Neuronal stem cell (in vitro differentiated cells): ENCODE results near the gene GRWD1.
A peak's percentile ranks its signal among the peaks of the same experiment; 100 is the strongest.

Experiments used
- DNase-seq: peaks from one replicate; pipeline ENCODE4 v3.0.0-alpha.2; 2013; ENCODE audit warnings: low spot score
- H2AFZ ChIP-seq: one replicate; pipeline ENCODE4 v1.6.1; 2013; ENCODE audit warnings: mild to moderate bottlenecking, low read length, inconsistent platforms
- H2AK5ac ChIP-seq: 2 replicates; pipeline ENCODE4 v1.6.1; 2013; ENCODE audit warnings: low read depth, mild to moderate bottlenecking, inconsistent platforms, low read length, moderate library complexity, mixed read lengths
- H2BK120ac ChIP-seq: 2 replicates; pipeline ENCODE4 v1.6.1; 2013; ENCODE audit warnings: low read depth, mild to moderate bottlenecking, inconsistent platforms, low read length, moderate library complexity, mixed read lengths
- H2BK12ac ChIP-seq: one replicate; pipeline ENCODE4 v1.6.1; 2013; ENCODE audit warnings: low read length, inconsistent platforms
- H2BK15ac ChIP-seq: 2 replicates; pipeline ENCODE4 v1.6.1; 2013; ENCODE audit warnings: mild to moderate bottlenecking, low read length, inconsistent platforms, mixed read lengths
- H2BK5ac ChIP-seq: one replicate; pipeline ENCODE4 v1.6.1; 2013; ENCODE audit warnings: inconsistent platforms, mild to moderate bottlenecking, low read length, moderate library complexity
- H3K14ac ChIP-seq: one replicate; pipeline ENCODE4 v1.6.1; 2013; ENCODE audit warnings: low read length, inconsistent platforms
- H3K18ac ChIP-seq: 2 replicates; pipeline ENCODE4 v1.6.1; 2013; ENCODE audit warnings: low read length, inconsistent platforms
- H3K23ac ChIP-seq: 2 replicates; pipeline ENCODE4 v1.6.1; 2013; ENCODE audit warnings: low read depth, mild to moderate bottlenecking, mixed read lengths, low read length, inconsistent platforms; ENCODE audit not compliant: poor library complexity
- H3K27ac ChIP-seq: replicated peaks from 3 replicates; pipeline ENCODE4 v1.5.1; 2013; ENCODE audit warnings: low read length, inconsistent platforms
- H3K27me3 ChIP-seq, 3 experiments: 2 replicates each; pipeline ENCODE4 v1.6.1; 2013; ENCODE audit warnings: low read length in 3 of 3, mild to moderate bottlenecking in 2 of 3, inconsistent platforms in 1 of 3, low read depth in 1 of 3, mixed read lengths in 1 of 3, moderate library complexity in 1 of 3; ENCODE audit not compliant: control insufficient read depth in 3 of 3, insufficient read depth in 3 of 3
- H3K36me3 ChIP-seq, 2 donors: replicated peaks in 1 of 2; 2 replicates each; pipeline ENCODE4 v1.6.1; 2013; ENCODE audit warnings: low read length in 2 of 2; ENCODE audit not compliant: control insufficient read depth in 2 of 2, insufficient read depth in 2 of 2
- H3K4ac ChIP-seq: 2 replicates; pipeline ENCODE4 v1.6.1; 2013; ENCODE audit warnings: inconsistent platforms, mild to moderate bottlenecking, low read length, moderate library complexity
- H3K4me1 ChIP-seq, 2 donors: 1 replicate in 1 of 2; 2 replicates in 1 of 2; pipeline ENCODE4 v1.6.1; 2013; ENCODE audit warnings: low read length in 2 of 2, low read depth in 1 of 2; ENCODE audit not compliant: control insufficient read depth in 2 of 2, insufficient read depth in 1 of 2
- H3K4me2 ChIP-seq: one replicate; pipeline ENCODE4 v1.6.1; 2013; ENCODE audit warnings: mild to moderate bottlenecking, low read length, inconsistent platforms; ENCODE audit not compliant: insufficient read depth, poor library complexity, severe bottlenecking
- H3K4me3 ChIP-seq, 2 donors: 2 replicates each; pipeline ENCODE4 v1.5.1; 2013; ENCODE audit warnings: low read length in 2 of 2, mild to moderate bottlenecking in 2 of 2, inconsistent platforms in 1 of 2, moderate library complexity in 1 of 2
- H3K79me1 ChIP-seq: one replicate; pipeline ENCODE4 v1.6.1; 2013; ENCODE audit warnings: low read depth, mild to moderate bottlenecking, inconsistent platforms, low read length, moderate library complexity
- H3K9ac ChIP-seq: one replicate; pipeline ENCODE4 v1.6.1; 2013; ENCODE audit warnings: mild to moderate bottlenecking, low read depth, low read length, inconsistent platforms; ENCODE audit not compliant: poor library complexity
- H3K9me3 ChIP-seq, 2 donors: replicated peaks in 1 of 2; 2 replicates each; pipeline versions ENCODE3 to v1.6.1; 2013; ENCODE audit warnings: low read length in 2 of 2, mild to moderate bottlenecking in 2 of 2, inconsistent platforms in 1 of 2, low read depth in 1 of 2, mixed read lengths in 1 of 2, moderate library complexity in 1 of 2; ENCODE audit not compliant: control insufficient read depth in 2 of 2, insufficient read depth in 1 of 2
- H4K8ac ChIP-seq: one replicate; pipeline ENCODE4 v1.6.1; 2013; ENCODE audit warnings: low read depth, mild to moderate bottlenecking, inconsistent platforms, low read length, moderate library complexity
- H4K91ac ChIP-seq: one replicate; pipeline ENCODE4 v1.6.1; 2013; ENCODE audit warnings: low read length, low read depth, mild to moderate bottlenecking, inconsistent platforms; ENCODE audit not compliant: poor library complexity
- WGBS, 2 donors: extraction: QIAGEN DNeasy Blood & Tissue Kit; methylation state at CpG; one replicate each; pipeline ENCODE4 v1.1.7; 2013; ENCODE audit warnings: missing lambda C conversion rate in 2 of 2, mixed read lengths in 1 of 2; ENCODE audit not compliant: insufficient read length in 2 of 2, insufficient replicate concordance in 1 of 2; ENCODE audit errors: extremely low coverage in 2 of 2; 5-methylcytosine and 5-hydroxymethylcytosine counted together

The GRWD1 gene

DNA sequence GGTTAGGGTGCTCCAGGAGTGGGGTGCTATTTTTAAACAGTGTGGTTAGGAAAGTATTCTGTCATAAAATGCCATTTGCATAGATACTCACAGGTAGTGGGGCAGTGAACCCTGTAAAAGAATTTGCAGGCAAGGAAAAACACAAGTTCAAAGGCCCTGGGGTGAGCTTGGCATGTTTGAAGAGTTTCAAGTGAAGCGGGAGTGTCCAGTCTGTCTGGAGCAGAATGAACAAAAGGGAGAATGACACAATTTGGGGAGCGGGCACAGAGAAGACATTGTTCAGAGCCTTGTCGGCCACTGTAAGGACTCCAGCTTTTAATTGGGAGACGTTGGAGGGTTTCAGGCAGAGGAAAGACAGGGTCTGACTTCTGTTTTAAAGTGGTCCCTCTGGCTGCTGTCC, 2.8 kb downstream of the GRWD1 start:
- H2AK5ac ChIP-seq: no peak overlapping the region
- H4K91ac ChIP-seq: no peak overlapping the region
- no peak overlapping the region for H3K14ac ChIP-seq
- H2BK12ac ChIP-seq: no peak overlapping the region
- no peak overlapping the region for H3K4ac ChIP-seq
- no peak overlapping the region for H2BK5ac ChIP-seq
- no peak for DNase-seq
- H2AFZ ChIP-seq: no peak overlapping the region
- H2BK120ac ChIP-seq: no peak overlapping the region
- H3K4me2 ChIP-seq: no peak overlapping the region
- H3K9me3 ChIP-seq: peaks cover 0 to 3% of the 10 kb centered on the region in 2 donors
- no peak overlapping the region for H2BK15ac ChIP-seq
- no peaks in the 10 kb centered on the region for H3K27me3 ChIP-seq
- H3K27ac ChIP-seq: no peak overlapping the region
- peaks cover 9 to 10% of the 10 kb centered on the region in 2 donors for H3K4me1 ChIP-seq
- H4K8ac ChIP-seq: no peak overlapping the region
- no peak overlapping the region for H3K4me3 ChIP-seq
- H3K9ac ChIP-seq: no peak overlapping the region
- peaks cover 4% of the 10 kb centered on the region for H3K79me1 ChIP-seq
- WGBS, 2 donors: no CpG with 5 or more reads among the region's 4 CpGs
- H3K36me3 ChIP-seq: peaks cover 40 to 65% of the 10 kb centered on the region in 2 donors
- no peak overlapping the region for H3K23ac ChIP-seq
- H3K18ac ChIP-seq: no peak overlapping the region

DNA sequence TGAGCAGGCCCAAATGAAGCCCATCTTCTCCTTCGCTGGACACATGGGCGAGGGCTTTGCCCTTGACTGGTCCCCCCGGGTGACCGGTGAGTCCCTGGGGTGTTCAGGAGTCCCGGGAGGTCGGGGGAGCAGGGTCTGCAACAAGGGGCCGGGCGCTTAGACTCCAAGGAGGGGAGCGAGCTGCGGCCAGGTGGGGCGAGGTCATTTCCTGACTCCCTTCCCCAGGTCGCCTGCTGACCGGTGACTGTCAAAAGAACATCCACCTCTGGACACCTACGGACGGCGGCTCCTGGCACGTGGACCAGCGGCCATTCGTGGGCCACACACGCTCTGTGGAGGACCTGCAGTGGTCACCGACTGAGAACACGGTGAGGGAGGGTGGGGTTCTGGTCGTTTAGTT, 4.7 kb downstream of the GRWD1 start:
- Histone ChIP-seq H3K79me1 (peaks cover 3% of the 10 kb centered on the region), H3K23ac (no peak overlapping the region), H4K91ac (no peak overlapping the region), H2BK5ac (peak overlapping the region; percentile 34), H2AK5ac (no peak overlapping the region), H2BK120ac (no peak overlapping the region), H3K18ac (no peak overlapping the region), H3K27ac (no peak overlapping the region), H3K4me3 (no peak overlapping the region), H3K27me3 (no peaks in the 10 kb centered on the region), H3K4ac (no peak overlapping the region), H3K36me3 (peaks cover 41 to 82% of the 10 kb centered on the region in 2 donors), H3K14ac (peak overlapping the region; percentile 8), H2BK15ac (no peak overlapping the region), H3K9me3 (no peaks in the 10 kb centered on the region), H2BK12ac (no peak overlapping the region), H2AFZ (no peak overlapping the region), H4K8ac (peak overlapping the region; percentile 10), H3K4me1 (peaks cover 4 to 5% of the 10 kb centered on the region in 2 donors), H3K9ac (no peak overlapping the region), H3K4me2 (no peak overlapping the region)
- no peak for DNase-seq
- no CpG with 5 or more reads among the region's 23 CpGs for WGBS, 2 donors

DNA sequence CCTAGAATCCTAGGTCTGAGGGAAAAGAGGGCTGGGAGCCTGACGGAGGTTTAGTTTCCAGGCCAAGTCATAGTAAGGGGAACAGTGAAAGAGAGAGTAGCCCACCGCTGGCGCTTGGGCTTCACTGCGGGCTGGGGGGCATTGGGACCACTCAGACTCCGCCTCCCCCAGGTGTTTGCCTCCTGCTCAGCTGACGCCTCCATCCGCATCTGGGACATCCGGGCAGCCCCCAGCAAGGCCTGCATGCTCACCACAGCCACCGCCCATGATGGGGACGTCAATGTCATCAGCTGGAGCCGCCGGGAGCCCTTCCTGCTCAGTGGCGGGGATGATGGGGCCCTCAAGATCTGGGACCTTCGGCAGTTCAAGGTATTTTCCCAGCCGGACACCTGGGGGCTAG, 5.1 kb downstream of the GRWD1 start:
- Histone ChIP-seq H2BK5ac (peak overlapping the region; percentile 34), H3K79me1 (peaks cover 3% of the 10 kb centered on the region), H3K18ac (no peak overlapping the region), H3K9me3 (no peaks in the 10 kb centered on the region), H3K27me3 (no peaks in the 10 kb centered on the region), H2AK5ac (no peak overlapping the region), H3K4me2 (no peak overlapping the region), H2BK15ac (no peak overlapping the region), H2BK120ac (no peak overlapping the region), H4K91ac (no peak overlapping the region), H2AFZ (no peak overlapping the region), H3K27ac (no peak overlapping the region), H4K8ac (no peak overlapping the region), H3K4me3 (no peak overlapping the region), H3K14ac (no peak overlapping the region), H3K36me3 (peaks cover 45 to 86% of the 10 kb centered on the region in 2 donors), H3K4me1 (peaks cover 4 to 5% of the 10 kb centered on the region in 2 donors), H3K9ac (no peak overlapping the region), H3K23ac (no peak overlapping the region), H2BK12ac (no peak overlapping the region), H3K4ac (no peak overlapping the region)
- no CpG with 5 or more reads among the region's 15 CpGs for WGBS, 2 donors
- no peak for DNase-seq

DNA sequence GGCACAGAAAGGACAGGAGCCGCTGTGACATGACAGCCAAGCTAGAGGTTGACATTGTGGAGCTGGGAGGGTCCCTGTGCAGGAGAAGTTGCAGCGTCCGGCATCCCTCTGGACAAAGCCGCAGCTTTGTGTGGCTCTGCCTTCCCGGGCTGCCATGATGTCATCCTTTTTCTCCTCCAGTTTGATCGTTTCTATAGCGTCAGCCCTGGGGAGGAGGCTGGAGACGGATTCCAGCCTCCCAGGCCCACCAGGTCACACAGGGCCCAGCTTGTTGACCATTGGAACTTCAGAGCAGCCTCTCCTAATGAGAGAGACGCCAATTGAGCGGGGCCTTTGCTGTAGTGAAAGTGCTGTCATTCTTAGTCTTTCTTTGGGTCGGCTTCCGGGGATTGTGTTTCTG, 5.8 kb downstream of the GRWD1 start:
- H3K14ac ChIP-seq: no peak overlapping the region
- H3K9ac ChIP-seq: no peak overlapping the region
- no peaks in the 10 kb centered on the region for H3K27me3 ChIP-seq
- no peak overlapping the region for H3K4me3 ChIP-seq
- H3K18ac ChIP-seq: no peak overlapping the region
- H4K91ac ChIP-seq: no peak overlapping the region
- peak overlapping the region; percentile 13 for H3K27ac ChIP-seq
- no peak overlapping the region for H2AFZ ChIP-seq
- H2BK5ac ChIP-seq: peak overlapping the region; percentile 24
- H2AK5ac ChIP-seq: no peak overlapping the region
- H3K36me3 ChIP-seq: peaks cover 49 to 91% of the 10 kb centered on the region in 2 donors
- H3K4ac ChIP-seq: no peak overlapping the region
- no peak overlapping the region for H2BK120ac ChIP-seq
- H3K4me2 ChIP-seq: no peak overlapping the region
- H2BK12ac ChIP-seq: no peak overlapping the region
- WGBS, 2 donors: no CpG with 5 or more reads among the region's 12 CpGs
- H3K79me1 ChIP-seq: peaks cover 3% of the 10 kb centered on the region
- no peak overlapping the region for H2BK15ac ChIP-seq
- peaks cover under 1 to 1% of the 10 kb centered on the region in 2 donors for H3K4me1 ChIP-seq
- H4K8ac ChIP-seq: no peak overlapping the region
- no peaks in the 10 kb centered on the region for H3K9me3 ChIP-seq
- no peak for DNase-seq
- H3K23ac ChIP-seq: no peak overlapping the region
